GM23338 (cell line): Measurements from ENCODE around the gene AOAH.

Source experiments
- CREB1 ChIP-seq: fragments of 250-450 bp; sonication (Bioruptor Pico); IDR thresholded peaks from 2 replicates; pipeline ENCODE4 v1.5.0; 2020; ENCODE audit warnings: low read depth, mild to moderate bottlenecking, moderate library complexity
- EZH2 ChIP-seq: fragments of 200-600 bp; sonication (generic); IDR thresholded peaks from one replicate; pipeline ENCODE4 v1.8.0; 2017; ENCODE audit warnings: antibody characterized with exemption, mild to moderate bottlenecking, low read depth; ENCODE audit not compliant: unreplicated experiment
- EZH2phosphoT487 ChIP-seq: fragments of 200-600 bp; sonication (generic); IDR thresholded peaks from one replicate; pipeline ENCODE4 v1.8.1; 2018; ENCODE audit warnings: antibody characterized with exemption; ENCODE audit not compliant: unreplicated experiment
- JUNB ChIP-seq: IDR thresholded peaks from one replicate; pipeline ENCODE4 v1.6.1; 2016; ENCODE audit warnings: antibody characterized with exemption; ENCODE audit not compliant: unreplicated experiment
- NANOG ChIP-seq: IDR thresholded peaks from 2 replicates; pipeline ENCODE4 v1.6.1; 2016; ENCODE audit warnings: antibody characterized with exemption, borderline replicate concordance
- POLR2AphosphoS5 ChIP-seq: IDR thresholded peaks from 2 replicates; pipeline ENCODE4 v1.6.1; 2016; ENCODE audit warnings: antibody characterized with exemption, low read depth
- STAT1 ChIP-seq: IDR thresholded peaks from one replicate; pipeline ENCODE4 v1.6.1; 2016; ENCODE audit warnings: antibody characterized with exemption; ENCODE audit not compliant: unreplicated experiment
- ZNF114 ChIP-seq: fragments of 250-450 bp; sonication (Bioruptor Pico); IDR thresholded peaks from 2 replicates; pipeline ENCODE4 v1.5.0; 2020; ENCODE audit warnings: mild to moderate bottlenecking, moderate library complexity
- ZNF331 ChIP-seq: fragments of 250-450 bp; sonication (Bioruptor Pico); IDR thresholded peaks from 2 replicates; pipeline ENCODE4 v1.5.0; 2020; ENCODE audit warnings: low read depth, mild to moderate bottlenecking, moderate library complexity
- TF ChIP-seq, protein P1 (sequence below), 2 experiments: fragments of 200-600 bp in 1 of 2; sonication (generic) in 1 of 2; conservative IDR thresholded peaks; 2 replicates each; pipeline versions ENCODE4 v1.5.1 to v1.6.1; 2016 to 2017; ENCODE audit warnings: antibody characterized with exemption in 2 of 2, low read depth in 2 of 2, mild to moderate bottlenecking in 2 of 2, moderate library complexity in 1 of 2
- TF ChIP-seq, protein P2 (sequence below): IDR thresholded peaks from one replicate; pipeline ENCODE4 v1.6.1; 2018; ENCODE audit warnings: antibody characterized with exemption; ENCODE audit not compliant: unreplicated experiment
- TF ChIP-seq, protein P3 (sequence below): fragments of 250-450 bp; sonication (Bioruptor Pico); IDR thresholded peaks from 2 replicates; pipeline ENCODE4 v1.5.0; 2020; ENCODE audit warnings: mild to moderate bottlenecking, moderate library complexity
- TF ChIP-seq, protein P4 (sequence below): IDR thresholded peaks from 2 replicates; pipeline ENCODE4 v1.6.1; 2016; ENCODE audit warnings: antibody characterized with exemption

DNA sequence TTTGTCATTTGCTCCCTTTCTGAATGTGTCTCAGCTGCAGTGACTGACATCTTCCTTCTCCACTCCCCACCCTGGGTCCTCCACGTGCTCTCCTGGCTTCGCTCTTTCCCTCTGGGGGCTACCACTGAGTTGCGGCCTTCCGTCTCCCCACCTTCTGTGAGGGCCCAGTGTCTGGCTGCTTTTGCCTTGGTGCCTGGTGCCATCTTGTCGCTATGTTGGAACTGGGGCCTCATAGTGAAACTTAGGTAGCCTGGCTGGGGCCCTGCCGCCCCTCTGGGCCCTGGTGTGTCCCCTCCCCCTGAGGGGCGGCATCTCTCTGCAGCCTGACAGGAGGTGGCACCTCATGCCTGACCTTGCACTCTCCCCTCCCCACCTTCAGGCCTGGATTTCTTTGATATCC lies 190.6 kb downstream of the AOAH start:
- TF ChIP-seq, protein P1, sequence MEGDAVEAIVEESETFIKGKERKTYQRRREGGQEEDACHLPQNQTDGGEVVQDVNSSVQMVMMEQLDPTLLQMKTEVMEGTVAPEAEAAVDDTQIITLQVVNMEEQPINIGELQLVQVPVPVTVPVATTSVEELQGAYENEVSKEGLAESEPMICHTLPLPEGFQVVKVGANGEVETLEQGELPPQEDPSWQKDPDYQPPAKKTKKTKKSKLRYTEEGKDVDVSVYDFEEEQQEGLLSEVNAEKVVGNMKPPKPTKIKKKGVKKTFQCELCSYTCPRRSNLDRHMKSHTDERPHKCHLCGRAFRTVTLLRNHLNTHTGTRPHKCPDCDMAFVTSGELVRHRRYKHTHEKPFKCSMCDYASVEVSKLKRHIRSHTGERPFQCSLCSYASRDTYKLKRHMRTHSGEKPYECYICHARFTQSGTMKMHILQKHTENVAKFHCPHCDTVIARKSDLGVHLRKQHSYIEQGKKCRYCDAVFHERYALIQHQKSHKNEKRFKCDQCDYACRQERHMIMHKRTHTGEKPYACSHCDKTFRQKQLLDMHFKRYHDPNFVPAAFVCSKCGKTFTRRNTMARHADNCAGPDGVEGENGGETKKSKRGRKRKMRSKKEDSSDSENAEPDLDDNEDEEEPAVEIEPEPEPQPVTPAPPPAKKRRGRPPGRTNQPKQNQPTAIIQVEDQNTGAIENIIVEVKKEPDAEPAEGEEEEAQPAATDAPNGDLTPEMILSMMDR (conservative IDR thresholded peaks at IDR 0.05; ENCODE audit: low read depth in 2 of 2): no peak
- no peak for TF ChIP-seq POLR2AphosphoS5
- TF ChIP-seq CREB1 (CRISPR knock-in tag): no peak
- no peak for TF ChIP-seq ZNF114 (CRISPR knock-in tag)
- TF ChIP-seq EZH2phosphoT487: no peak
- no peak for TF ChIP-seq JUNB
- no peak for TF ChIP-seq NANOG
- TF ChIP-seq EZH2: no peak
- TF ChIP-seq, protein P2, sequence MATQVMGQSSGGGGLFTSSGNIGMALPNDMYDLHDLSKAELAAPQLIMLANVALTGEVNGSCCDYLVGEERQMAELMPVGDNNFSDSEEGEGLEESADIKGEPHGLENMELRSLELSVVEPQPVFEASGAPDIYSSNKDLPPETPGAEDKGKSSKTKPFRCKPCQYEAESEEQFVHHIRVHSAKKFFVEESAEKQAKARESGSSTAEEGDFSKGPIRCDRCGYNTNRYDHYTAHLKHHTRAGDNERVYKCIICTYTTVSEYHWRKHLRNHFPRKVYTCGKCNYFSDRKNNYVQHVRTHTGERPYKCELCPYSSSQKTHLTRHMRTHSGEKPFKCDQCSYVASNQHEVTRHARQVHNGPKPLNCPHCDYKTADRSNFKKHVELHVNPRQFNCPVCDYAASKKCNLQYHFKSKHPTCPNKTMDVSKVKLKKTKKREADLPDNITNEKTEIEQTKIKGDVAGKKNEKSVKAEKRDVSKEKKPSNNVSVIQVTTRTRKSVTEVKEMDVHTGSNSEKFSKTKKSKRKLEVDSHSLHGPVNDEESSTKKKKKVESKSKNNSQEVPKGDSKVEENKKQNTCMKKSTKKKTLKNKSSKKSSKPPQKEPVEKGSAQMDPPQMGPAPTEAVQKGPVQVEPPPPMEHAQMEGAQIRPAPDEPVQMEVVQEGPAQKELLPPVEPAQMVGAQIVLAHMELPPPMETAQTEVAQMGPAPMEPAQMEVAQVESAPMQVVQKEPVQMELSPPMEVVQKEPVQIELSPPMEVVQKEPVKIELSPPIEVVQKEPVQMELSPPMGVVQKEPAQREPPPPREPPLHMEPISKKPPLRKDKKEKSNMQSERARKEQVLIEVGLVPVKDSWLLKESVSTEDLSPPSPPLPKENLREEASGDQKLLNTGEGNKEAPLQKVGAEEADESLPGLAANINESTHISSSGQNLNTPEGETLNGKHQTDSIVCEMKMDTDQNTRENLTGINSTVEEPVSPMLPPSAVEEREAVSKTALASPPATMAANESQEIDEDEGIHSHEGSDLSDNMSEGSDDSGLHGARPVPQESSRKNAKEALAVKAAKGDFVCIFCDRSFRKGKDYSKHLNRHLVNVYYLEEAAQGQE: no peak
- TF ChIP-seq, protein P3, sequence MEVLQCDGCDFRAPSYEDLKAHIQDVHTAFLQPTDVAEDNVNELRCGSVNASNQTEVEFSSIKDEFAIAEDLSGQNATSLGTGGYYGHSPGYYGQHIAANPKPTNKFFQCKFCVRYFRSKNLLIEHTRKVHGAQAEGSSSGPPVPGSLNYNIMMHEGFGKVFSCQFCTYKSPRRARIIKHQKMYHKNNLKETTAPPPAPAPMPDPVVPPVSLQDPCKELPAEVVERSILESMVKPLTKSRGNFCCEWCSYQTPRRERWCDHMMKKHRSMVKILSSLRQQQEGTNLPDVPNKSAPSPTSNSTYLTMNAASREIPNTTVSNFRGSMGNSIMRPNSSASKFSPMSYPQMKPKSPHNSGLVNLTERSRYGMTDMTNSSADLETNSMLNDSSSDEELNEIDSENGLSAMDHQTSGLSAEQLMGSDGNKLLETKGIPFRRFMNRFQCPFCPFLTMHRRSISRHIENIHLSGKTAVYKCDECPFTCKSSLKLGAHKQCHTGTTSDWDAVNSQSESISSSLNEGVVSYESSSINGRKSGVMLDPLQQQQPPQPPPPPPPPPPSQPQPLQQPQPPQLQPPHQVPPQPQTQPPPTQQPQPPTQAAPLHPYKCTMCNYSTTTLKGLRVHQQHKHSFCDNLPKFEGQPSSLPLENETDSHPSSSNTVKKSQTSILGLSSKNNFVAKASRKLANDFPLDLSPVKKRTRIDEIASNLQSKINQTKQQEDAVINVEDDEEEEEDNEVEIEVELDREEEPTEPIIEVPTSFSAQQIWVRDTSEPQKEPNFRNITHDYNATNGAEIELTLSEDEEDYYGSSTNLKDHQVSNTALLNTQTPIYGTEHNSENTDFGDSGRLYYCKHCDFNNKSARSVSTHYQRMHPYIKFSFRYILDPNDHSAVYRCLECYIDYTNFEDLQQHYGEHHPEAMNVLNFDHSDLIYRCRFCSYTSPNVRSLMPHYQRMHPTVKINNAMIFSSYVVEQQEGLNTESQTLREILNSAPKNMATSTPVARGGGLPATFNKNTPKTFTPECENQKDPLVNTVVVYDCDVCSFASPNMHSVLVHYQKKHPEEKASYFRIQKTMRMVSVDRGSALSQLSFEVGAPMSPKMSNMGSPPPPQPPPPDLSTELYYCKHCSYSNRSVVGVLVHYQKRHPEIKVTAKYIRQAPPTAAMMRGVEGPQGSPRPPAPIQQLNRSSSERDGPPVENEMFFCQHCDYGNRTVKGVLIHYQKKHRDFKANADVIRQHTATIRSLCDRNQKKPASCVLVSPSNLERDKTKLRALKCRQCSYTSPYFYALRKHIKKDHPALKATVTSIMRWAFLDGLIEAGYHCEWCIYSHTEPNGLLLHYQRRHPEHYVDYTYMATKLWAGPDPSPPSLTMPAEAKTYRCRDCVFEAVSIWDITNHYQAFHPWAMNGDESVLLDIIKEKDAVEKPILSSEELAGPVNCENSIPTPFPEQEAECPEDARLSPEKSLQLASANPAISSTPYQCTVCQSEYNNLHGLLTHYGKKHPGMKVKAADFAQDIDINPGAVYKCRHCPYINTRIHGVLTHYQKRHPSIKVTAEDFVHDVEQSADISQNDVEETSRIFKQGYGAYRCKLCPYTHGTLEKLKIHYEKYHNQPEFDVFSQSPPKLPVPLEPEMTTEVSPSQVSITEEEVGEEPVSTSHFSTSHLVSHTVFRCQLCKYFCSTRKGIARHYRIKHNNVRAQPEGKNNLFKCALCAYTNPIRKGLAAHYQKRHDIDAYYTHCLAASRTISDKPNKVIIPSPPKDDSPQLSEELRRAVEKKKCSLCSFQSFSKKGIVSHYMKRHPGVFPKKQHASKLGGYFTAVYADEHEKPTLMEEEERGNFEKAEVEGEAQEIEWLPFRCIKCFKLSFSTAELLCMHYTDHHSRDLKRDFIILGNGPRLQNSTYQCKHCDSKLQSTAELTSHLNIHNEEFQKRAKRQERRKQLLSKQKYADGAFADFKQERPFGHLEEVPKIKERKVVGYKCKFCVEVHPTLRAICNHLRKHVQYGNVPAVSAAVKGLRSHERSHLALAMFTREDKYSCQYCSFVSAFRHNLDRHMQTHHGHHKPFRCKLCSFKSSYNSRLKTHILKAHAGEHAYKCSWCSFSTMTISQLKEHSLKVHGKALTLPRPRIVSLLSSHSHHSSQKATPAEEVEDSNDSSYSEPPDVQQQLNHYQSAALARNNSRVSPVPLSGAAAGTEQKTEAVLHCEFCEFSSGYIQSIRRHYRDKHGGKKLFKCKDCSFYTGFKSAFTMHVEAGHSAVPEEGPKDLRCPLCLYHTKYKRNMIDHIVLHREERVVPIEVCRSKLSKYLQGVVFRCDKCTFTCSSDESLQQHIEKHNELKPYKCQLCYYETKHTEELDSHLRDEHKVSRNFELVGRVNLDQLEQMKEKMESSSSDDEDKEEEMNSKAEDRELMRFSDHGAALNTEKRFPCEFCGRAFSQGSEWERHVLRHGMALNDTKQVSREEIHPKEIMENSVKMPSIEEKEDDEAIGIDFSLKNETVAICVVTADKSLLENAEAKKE (CRISPR knock-in tag): no peak
- TF ChIP-seq, protein P4, sequence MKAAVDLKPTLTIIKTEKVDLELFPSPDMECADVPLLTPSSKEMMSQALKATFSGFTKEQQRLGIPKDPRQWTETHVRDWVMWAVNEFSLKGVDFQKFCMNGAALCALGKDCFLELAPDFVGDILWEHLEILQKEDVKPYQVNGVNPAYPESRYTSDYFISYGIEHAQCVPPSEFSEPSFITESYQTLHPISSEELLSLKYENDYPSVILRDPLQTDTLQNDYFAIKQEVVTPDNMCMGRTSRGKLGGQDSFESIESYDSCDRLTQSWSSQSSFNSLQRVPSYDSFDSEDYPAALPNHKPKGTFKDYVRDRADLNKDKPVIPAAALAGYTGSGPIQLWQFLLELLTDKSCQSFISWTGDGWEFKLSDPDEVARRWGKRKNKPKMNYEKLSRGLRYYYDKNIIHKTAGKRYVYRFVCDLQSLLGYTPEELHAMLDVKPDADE: no peak
- no peak for TF ChIP-seq ZNF331 (CRISPR knock-in tag)
- no peak for TF ChIP-seq STAT1
